Amniotic stem cell (primary cell): Measurements from ENCODE around the gene POU6F2.
"Not testable (repeated sequence)": the region's sequence is repeated elsewhere in the genome, so short reads cannot be mapped to it uniquely, and the experiment has no call there.

Source experiments
- DNase-seq: peaks from one replicate; lab custom pipeline; 2025; lab: John Stamatoyannopoulos, UW

Gene POU6F2

DNA sequence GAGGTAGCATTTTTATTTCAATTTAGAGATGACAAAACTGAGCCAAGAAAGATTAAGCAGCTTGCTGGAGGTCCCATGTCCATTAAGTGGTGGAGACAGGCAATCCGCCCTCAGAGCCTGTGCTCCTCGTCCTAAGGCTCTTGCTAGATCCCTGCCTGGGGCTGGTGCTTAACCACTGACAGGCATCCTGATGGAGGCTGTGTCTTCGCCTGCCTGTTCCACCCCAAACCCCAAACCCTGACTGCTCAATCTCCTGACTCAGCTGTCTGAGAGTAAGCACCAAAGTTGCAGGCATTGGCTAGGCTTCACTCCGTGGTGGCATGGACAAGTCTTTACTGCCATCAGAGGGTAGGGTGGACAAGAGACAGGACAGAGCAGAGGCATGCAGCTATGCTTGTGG lies 209.4 kb downstream of the POU6F2 start:
- no peak for DNase-seq

- DNase-seq, result no peak
Observed at GRCh38 chr7:39192476-39192875, 214.8 kb downstream of the POU6F2 start.

- not testable (repeated sequence) for DNase-seq
Observed at GRCh38 chr7:39194388-39194787, 216.7 kb downstream of the POU6F2 start.

DNA sequence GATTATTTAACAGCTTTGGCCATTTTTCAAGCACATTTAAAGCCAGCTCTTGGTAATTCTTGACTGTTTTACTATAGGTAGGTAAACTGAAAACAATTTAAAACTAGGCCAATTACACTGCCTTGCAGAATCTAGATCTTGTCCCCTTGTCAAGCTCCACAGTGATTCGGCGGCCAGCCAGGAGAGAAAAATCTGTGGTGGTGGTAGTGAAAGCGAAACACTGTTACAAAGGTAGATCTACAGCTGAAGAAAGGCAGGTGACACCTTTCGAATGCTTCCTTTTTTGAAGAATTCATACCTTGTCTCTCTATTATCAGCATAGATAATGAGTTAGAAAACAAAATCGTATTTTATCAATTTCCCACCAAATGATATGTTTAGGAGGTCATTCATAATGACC lies 218.3 kb downstream of the POU6F2 start:
- no peak for DNase-seq

DNA sequence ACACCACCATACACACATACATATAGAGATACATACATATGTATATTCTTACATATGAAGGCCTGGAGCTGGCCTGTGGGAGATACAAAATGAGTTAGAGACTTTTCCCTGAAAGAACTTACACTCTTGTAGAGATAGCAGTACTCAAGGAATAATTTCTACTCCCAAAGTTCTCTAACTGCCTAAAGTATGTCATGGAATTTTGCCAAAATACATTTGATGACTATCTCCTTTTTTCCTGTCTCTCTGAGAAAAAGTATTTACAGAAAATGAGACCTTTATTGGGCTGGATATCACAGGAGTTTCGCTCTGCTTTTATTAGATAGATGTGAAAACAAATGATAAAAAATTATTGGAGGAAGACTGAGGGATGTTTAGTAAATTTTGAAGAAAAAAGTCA lies 220.1 kb downstream of the POU6F2 start:
- DNase-seq, result no peak

DNA sequence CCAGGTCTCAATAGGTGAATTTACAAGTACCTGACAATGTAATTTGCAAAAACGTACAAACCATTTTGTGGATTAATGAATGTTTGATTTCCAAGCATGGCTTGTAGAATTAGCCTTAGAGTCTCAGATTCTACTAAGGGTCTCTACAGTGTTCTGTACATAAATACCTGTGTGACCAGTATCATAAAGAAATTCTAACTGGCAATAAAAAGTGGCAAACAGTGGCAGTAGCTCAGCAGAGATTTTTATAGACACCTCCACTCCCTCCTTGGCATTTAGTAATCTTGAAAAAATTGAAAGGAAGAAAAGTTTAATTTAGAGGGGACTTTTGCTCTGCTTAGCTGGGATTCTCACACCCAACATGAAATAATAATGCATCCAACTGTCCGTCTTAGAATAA lies 220.8 kb downstream of the POU6F2 start:
- no peak for DNase-seq

DNA sequence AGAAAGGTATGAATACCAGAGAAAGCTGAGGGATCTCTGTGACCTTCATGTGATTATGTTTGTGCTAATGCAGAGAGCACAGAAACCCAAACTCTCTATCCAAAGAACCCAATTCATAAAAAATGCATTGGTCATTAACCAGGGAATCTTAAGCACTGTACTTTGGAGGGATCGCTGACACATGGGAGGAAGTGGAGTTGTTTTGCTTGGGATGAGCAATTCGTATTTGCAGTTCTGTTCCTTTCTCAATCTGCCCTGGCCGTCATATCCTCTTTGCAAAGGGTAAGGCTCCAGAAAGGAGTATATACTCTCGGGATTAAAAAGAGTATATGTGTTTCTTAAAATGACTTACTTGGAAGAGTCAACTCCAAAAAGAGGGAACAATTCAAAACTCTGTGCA lies 221.3 kb downstream of the POU6F2 start:
- DNase-seq, result no peak

- DNase-seq, result no peak
Observed at GRCh38 chr7:39199951-39200350, 222.2 kb downstream of the POU6F2 start.

GRCh38 chr7:39202041-39202440 lies 224.3 kb downstream of the POU6F2 start:
- no peak for DNase-seq

DNA sequence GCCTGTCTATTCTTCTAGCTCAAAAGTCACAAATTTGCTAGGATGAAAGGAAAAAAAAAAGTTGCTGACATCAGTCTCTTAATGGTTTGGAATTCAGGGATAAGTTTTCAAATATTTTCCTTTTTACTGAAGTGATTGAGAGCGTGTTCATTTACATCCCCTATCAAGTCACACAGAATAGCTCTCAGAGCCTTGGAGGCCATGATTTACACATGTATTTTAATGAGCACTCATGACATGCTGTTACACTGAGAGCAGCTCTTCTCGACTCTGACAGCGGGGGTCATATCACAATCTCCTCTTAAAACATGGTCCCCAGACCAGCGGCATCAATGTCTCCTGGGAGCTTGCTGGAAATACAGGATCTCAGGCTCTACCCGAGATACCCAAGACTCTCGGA lies 232.7 kb downstream of the POU6F2 start:
- DNase-seq, result no peak

DNA sequence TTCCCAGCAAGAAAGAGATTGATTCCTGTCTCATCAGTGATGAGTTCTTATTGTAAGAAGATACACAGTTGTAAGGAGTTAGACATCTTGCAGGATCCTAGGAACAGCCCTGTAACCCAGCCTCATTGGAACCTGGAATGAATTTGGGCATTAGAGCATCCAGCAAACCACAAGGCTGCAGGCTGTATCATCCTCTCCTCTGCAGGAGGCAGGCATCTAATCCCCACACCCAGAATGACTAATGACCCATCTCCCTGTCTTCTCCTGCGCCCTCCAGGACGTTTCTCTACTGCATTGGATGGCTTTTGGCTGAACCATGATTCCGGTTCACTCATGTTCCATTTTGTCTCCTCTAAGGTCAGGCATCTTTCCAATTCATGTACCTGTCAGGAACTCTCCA lies 233.9 kb downstream of the POU6F2 start:
- DNase-seq, result no peak

DNA sequence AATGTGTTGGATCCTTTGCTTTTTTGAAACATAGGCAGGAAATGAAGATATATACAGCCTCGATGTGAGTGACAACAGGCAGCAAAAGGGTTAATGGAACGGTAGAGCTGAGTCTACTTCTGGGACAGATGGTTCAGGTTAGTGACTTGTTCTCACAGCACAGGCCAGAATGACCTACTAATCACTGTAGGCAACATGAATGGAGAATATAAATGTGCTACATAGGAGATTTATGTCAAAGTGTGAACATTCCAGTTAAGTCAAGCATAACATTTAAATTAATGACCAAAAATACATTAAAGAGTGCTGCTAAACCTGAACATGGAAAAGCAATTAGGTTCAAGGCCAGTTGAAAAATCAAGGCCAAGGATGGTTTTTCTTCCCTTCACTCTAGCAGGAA lies 235.2 kb downstream of the POU6F2 start:
- no peak for DNase-seq

DNA sequence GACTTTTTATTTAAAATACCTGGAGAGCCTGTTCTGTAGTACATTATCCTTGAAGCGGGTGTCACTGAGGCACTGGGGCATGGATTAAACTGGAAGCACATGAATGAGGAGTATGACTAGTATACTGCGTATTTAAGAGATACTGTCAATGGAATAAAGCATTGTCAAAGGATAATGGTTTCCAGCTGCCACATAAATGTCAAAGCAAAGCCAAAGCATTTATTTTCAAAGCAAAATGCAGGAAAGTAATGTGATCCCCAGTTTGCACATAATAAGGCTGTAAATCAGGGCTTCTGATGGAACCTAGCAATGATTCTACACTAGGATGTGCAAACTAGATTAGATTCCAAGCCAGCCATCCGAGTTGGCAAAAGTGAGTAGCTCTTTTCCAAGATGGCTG lies 240.1 kb downstream of the POU6F2 start:
- DNase-seq, result no peak

DNA sequence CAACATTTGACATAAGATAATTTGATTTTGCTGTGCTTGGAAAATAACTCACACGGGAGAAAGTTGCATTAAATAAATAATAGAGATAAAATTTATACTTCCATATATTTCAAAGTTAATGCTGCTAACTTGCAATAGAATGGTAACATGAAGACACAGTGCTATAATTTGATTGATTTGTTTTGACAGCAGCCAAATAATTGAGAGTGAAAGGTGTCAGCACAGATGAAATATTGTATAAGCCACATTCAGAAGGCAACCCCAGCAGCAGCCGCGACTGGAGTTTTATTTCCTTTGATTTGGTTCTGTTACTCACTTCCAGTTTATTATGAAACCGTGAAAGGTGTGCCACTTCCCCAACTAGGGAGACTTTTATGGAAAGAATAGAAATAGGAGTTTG lies 242.2 kb downstream of the POU6F2 start:
- DNase-seq, result no peak

- no peak for DNase-seq
Observed at GRCh38 chr7:39221901-39222300, 244.2 kb downstream of the POU6F2 start.

- DNase-seq, result no peak
Observed at GRCh38 chr7:39228946-39229345, 251.2 kb downstream of the POU6F2 start.

DNA sequence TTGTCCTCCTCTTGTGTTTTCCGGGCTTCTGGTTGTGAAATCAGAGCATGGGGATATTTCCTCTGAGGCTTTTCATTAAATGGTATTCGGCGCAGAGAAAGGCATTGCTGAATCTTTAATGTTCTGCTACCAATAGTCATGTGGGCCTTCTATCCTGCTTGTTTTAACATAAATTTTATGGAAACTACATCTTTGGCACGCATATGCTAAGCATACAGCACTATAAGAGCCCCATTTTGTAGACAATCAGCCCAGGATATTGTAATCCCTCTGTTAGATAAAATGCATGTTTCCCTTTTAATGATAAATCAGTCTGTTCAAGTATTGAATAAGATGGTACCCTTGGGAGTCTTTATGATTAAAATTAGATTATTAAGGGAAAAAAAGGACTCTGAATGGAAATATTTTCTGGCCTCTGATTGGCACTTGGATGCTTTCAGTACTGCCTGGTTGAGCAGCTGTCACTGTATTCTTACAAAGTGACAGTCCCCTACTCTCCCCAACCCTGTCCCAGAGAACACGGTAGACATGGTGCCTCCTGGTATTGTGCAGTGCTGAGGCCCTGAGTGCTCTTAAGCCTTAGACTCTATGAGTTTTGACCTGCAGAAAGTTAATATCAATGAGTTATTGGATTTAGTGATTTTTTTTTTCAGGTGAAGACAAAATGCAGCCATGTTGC lies 256.3 kb downstream of the POU6F2 start:
- no peak for DNase-seq

DNA sequence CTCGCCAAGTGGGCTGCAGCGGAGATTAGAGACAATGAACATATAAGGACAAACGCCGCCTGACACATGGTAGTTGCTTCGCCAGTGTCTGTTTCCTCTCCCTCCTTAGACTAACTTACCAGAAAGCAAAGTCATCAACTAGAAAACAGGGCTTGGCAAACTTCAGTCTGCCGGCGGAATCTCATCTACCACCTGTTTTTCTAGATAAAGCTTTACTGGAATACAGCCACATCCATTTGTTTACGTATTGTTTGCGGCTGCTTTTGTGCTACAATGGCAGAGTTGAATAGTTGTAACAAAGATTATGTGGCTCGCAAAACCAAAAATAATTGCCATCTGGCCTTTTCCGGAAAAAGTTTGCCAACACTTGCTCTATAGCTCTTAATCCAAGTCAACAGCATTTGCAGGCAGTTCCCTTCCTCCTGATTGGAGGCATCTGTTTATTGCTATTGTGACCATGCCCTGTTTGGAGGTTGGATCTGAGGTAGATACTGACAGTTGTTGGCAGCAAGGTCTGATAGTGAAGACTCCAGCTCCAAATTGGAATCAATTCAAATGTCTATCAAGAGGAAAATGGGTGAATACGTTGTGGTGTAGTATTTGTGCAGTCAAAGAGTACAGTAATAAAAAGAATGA lies 260.6 kb downstream of the POU6F2 start:
- DNase-seq, result no peak

GRCh38 chr7:39240864-39241263 lies 263.2 kb downstream of the POU6F2 start:
- DNase-seq, result no peak

DNA sequence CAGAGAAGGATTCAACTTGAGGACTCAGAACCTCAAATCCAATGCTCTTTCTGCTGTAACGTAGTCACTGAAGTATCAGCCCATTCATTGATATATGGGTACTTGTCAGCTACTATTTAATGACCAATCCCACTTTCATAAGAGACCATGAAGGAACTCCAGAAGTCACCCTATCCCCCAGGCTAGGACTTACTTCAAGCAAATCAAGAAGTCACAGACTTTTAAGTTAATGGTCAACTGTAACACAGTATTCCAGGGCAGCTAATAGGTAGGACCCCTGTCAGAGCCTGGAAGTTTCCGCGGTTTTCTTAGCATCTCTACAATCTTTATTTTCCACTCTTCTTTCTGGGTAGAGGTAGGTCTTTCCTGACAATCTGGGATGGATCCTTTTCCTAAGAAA lies 269.9 kb downstream of the POU6F2 start:
- DNase-seq, result no peak

- DNase-seq, result no peak
Observed at GRCh38 chr7:39248041-39248691, 270.5 kb downstream of the POU6F2 start.

DNA sequence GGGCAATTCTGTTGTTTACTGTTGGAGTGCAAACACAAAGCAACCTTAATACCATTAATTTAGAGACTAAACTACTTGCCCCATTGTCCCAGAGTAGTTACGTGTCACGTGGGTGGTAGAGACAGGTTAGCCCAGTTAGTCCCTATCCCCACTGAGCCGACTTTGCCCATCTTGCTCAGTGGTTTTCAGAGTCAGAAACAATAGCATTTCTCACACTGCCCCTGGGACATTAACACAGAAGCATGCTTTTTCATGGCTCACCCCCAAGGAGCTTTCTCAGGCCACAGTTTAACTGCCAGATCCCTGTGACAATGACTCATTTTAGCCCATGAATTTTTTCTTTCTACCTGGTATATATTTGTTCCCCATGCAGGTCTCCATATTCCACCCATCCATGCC lies 271.0 kb downstream of the POU6F2 start:
- no peak for DNase-seq

GRCh38 chr7:39249635-39250152 lies 272.0 kb downstream of the POU6F2 start:
- no peak for DNase-seq
